ENCODE measurements around the gene MDM1.

Gene MDM1

DNA sequence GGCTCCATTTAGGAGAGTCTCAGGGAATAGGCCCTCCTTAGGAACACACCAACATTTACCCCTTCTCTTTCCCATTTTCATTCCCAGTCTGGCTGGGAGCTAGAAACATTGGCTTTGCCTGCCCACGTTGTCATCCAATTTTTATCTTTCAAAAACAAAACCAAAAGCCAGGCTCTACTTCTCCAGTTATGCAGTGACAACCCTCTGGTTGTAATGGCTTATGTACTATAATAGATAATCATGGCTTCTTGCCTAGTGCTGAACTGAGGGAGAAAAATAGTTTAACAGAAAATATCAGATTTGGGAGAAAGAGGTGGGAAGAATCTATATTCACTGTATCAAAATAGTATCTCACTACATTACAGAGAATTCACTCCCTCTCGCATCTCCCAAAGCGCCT lies 46.6 kb downstream of the MDM1 start:
- TF ChIP-seq, protein P1, sequence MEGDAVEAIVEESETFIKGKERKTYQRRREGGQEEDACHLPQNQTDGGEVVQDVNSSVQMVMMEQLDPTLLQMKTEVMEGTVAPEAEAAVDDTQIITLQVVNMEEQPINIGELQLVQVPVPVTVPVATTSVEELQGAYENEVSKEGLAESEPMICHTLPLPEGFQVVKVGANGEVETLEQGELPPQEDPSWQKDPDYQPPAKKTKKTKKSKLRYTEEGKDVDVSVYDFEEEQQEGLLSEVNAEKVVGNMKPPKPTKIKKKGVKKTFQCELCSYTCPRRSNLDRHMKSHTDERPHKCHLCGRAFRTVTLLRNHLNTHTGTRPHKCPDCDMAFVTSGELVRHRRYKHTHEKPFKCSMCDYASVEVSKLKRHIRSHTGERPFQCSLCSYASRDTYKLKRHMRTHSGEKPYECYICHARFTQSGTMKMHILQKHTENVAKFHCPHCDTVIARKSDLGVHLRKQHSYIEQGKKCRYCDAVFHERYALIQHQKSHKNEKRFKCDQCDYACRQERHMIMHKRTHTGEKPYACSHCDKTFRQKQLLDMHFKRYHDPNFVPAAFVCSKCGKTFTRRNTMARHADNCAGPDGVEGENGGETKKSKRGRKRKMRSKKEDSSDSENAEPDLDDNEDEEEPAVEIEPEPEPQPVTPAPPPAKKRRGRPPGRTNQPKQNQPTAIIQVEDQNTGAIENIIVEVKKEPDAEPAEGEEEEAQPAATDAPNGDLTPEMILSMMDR (conservative IDR thresholded peaks at IDR 0.05): no peak

GRCh38 chr12:68281322-68282077 lies 50.7 kb downstream of the MDM1 start:
- TF ChIP-seq, protein P1 (conservative IDR thresholded peaks at IDR 0.05): no peak
- no peak overlapping the region for H3K27ac ChIP-seq

More for the DNA sequence above, 46.6 kb downstream of the MDM1 start:
- no peak overlapping the region for H3K27ac ChIP-seq

GRCh38 chr12:68280240-68280639 lies 51.9 kb downstream of the MDM1 start:
- no peak overlapping the region for H3K27ac ChIP-seq
- TF ChIP-seq, protein P1 (conservative IDR thresholded peaks at IDR 0.05): no peak

DNA sequence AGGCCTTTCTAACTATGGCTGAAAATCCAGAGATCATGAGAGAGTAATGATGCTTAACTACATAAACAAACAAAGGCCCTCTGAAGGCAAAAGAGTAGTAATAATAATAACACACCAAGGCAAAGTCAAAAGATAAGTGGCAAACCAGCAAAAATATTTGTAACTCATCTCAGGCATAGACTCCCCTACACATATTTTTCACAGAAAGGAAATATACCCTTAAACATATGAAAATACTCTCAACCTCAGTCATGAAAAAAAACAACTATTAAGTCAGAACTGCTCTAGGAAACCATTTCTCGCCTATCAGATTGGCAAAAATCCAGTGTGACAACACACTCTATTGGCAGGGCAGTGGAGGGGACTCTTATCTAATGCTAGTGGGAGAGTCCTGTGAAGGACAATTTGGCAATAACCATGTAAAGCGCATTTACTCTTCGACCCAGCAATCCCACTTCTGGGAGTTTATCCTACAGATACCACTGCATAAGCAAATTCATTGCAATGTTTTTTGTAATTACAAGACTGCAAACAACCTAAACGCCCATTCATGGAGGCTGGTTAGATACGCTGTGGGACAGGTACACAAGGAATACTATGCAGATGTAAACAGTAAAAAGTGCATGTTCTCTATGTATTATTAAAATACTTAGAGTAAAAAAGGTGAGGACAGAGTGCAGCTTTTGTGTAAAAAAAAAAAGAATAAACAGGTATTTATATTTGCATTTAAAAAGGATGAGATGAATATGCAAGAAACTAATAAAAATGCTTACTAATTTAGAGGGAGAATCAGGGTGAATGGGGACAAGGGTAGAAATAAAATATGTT lies 52.7 kb downstream of the MDM1 start:
- H3K27ac ChIP-seq: no peak overlapping the region
- TF ChIP-seq, protein P1 (conservative IDR thresholded peaks at IDR 0.05): no peak

GRCh38 chr12:68276402-68276930 lies 55.7 kb downstream of the MDM1 start:
- TF ChIP-seq, protein P1 (conservative IDR thresholded peaks at IDR 0.05): no peak
- no peak overlapping the region for H3K27ac ChIP-seq

GRCh38 chr12:68272732-68273131 lies 59.4 kb downstream of the MDM1 start:
- TF ChIP-seq, protein P1 (conservative IDR thresholded peaks at IDR 0.05): no peak
- no peak overlapping the region for H3K27ac ChIP-seq

- TF ChIP-seq, protein P1 (conservative IDR thresholded peaks at IDR 0.05): no peak
- no peak overlapping the region for H3K27ac ChIP-seq
Observed at GRCh38 chr12:68271346-68271745, 60.8 kb downstream of the MDM1 start.
